DOHH2 (cell line): Measurements from ENCODE around the gene LTBR.

ENCODE experiments used
- H3F3A ChIP-seq: fragments of 200-600 bp; sonication (generic), shearing (Covaris generic); 2 replicates; pipeline ENCODE4 v1.6.0; 2016; ENCODE audit warnings: antibody characterized with exemption, mild to moderate bottlenecking; ENCODE audit not compliant: control insufficient read depth, insufficient read depth
- H3K27ac ChIP-seq: fragments of 200-600 bp; sonication (generic); 2 replicates; pipeline ENCODE4 v1.5.1; 2014; ENCODE audit warnings: low read depth, mild to moderate bottlenecking, low read length, moderate library complexity
- H3K27me3 ChIP-seq: fragments of 200-600 bp; sonication (generic); 2 replicates; pipeline ENCODE4 v1.6.1; 2014; ENCODE audit warnings: mild to moderate bottlenecking, low read length, mixed read lengths; ENCODE audit not compliant: control insufficient read depth
- H3K36me3 ChIP-seq: fragments of 200-600 bp; sonication (generic); 2 replicates; pipeline ENCODE4 v1.6.1; 2014; ENCODE audit warnings: mild to moderate bottlenecking, low read length, moderate library complexity, mixed read lengths; ENCODE audit not compliant: control insufficient read depth
- H3K4me1 ChIP-seq: fragments of 200-600 bp; sonication (generic); 2 replicates; pipeline ENCODE4 v1.6.1; 2014; ENCODE audit warnings: mild to moderate bottlenecking, low read length, mixed read lengths; ENCODE audit not compliant: control insufficient read depth
- H3K4me2 ChIP-seq: fragments of 200-600 bp; sonication (generic); 2 replicates; pipeline ENCODE4 v1.6.0; 2014; ENCODE audit warnings: mild to moderate bottlenecking, low read length, moderate library complexity
- H3K4me3 ChIP-seq: fragments of 200-600 bp; sonication (generic); 2 replicates; pipeline ENCODE4 v1.5.1; 2014; ENCODE audit warnings: mild to moderate bottlenecking, low read length, mixed read lengths
- H3K79me2 ChIP-seq: fragments of 200-600 bp; sonication (generic); 2 replicates; pipeline ENCODE4 v1.6.1; 2014; ENCODE audit warnings: mild to moderate bottlenecking, low read length, mixed read lengths; ENCODE audit not compliant: control insufficient read depth
- H3K9me2 ChIP-seq: fragments of 200-600 bp; sonication (generic); replicated peaks from 2 replicates; pipeline ENCODE4 v1.6.1; 2014; ENCODE audit warnings: mild to moderate bottlenecking, low read length, mixed read lengths; ENCODE audit not compliant: control insufficient read depth
- H3K9me3 ChIP-seq: fragments of 200-600 bp; sonication (generic); 2 replicates; pipeline ENCODE4 v1.6.1; 2014; ENCODE audit warnings: antibody characterized with exemption, low read length, mixed read lengths; ENCODE audit not compliant: control insufficient read depth, insufficient read depth
- H4K20me1 ChIP-seq: fragments of 200-600 bp; sonication (generic); 2 replicates; pipeline ENCODE4 v1.6.0; 2014; ENCODE audit warnings: low read depth, mild to moderate bottlenecking, antibody characterized with exemption, low read length, moderate library complexity; ENCODE audit not compliant: control insufficient read depth, insufficient read depth
- CTCF ChIP-seq: fragments of 200-600 bp; sonication (generic); IDR thresholded peaks from one replicate; pipeline ENCODE4 v1.5.1; 2014; ENCODE audit warnings: antibody characterized with exemption, mild to moderate bottlenecking, low read depth, low read length; ENCODE audit not compliant: poor library complexity, severe bottlenecking
- EZH2phosphoT487 ChIP-seq: fragments of 200-600 bp; sonication (generic); IDR thresholded peaks from 2 replicates; pipeline ENCODE4 v1.6.1; 2017; ENCODE audit warnings: borderline replicate concordance, mild to moderate bottlenecking, antibody characterized with exemption, low read length, moderate library complexity, mixed read lengths

The LTBR gene

GRCh38 chr12:6356374-6356820, 27.6 kb upstream of the LTBR start:
- H3K36me3 ChIP-seq, result no peaks in the 10 kb centered on the region
- H3K9me3 ChIP-seq, result no peaks in the 10 kb centered on the region
- no peak for TF ChIP-seq EZH2phosphoT487
- TF ChIP-seq CTCF, result no peak
- H3K27ac ChIP-seq, result no peak overlapping the region
- peaks cover 19% of the 10 kb centered on the region for H3K27me3 ChIP-seq
- peaks cover 26% of the 10 kb centered on the region for H3K4me1 ChIP-seq
- no peak overlapping the region for H3K4me3 ChIP-seq
- H3K79me2 ChIP-seq, result no peaks in the 10 kb centered on the region
- no peaks in the 10 kb centered on the region for H4K20me1 ChIP-seq
- peaks cover 7% of the 10 kb centered on the region; the same call in 1 of the 2 replicates for H3F3A ChIP-seq
- H3K9me2 ChIP-seq, result no peaks in the 10 kb centered on the region
- no peak overlapping the region for H3K4me2 ChIP-seq

- no peaks in the 10 kb centered on the region for H3F3A ChIP-seq
- TF ChIP-seq CTCF, result no peak
- no peak for TF ChIP-seq EZH2phosphoT487
These were observed 25.1 kb upstream of the LTBR start for GRCh38 chr12:6358881-6359280.

GRCh38 chr12:6360080-6360571, 23.8 kb upstream of the LTBR start:
- H3K79me2 ChIP-seq, result no peaks in the 10 kb centered on the region
- TF ChIP-seq CTCF (no peak), EZH2phosphoT487 (no peak)
- no peak overlapping the region for H3K27ac ChIP-seq
- peaks cover under 1% of the 10 kb centered on the region; the same call in 1 of the 2 replicates for H3F3A ChIP-seq
- no peaks in the 10 kb centered on the region for H3K36me3 ChIP-seq
- H3K9me2 ChIP-seq, result no peaks in the 10 kb centered on the region
- no peaks in the 10 kb centered on the region for H3K9me3 ChIP-seq
- no peaks in the 10 kb centered on the region for H4K20me1 ChIP-seq
- no peak overlapping the region for H3K4me3 ChIP-seq
- peaks cover 19% of the 10 kb centered on the region for H3K27me3 ChIP-seq
- H3K4me1 ChIP-seq, result peaks cover 13% of the 10 kb centered on the region
- H3K4me2 ChIP-seq, result no peak overlapping the region

More at GRCh38 chr12:6358881-6359280, 25.1 kb upstream of the LTBR start:
- no peaks in the 10 kb centered on the region for H3K79me2 ChIP-seq
- no peaks in the 10 kb centered on the region for H3K9me2 ChIP-seq
- no peak overlapping the region for H3K4me2 ChIP-seq
- no peak overlapping the region for H3K27ac ChIP-seq
- peaks cover 19% of the 10 kb centered on the region for H3K27me3 ChIP-seq
- peaks cover 13% of the 10 kb centered on the region for H3K4me1 ChIP-seq
- no peaks in the 10 kb centered on the region for H3K36me3 ChIP-seq
- no peak overlapping the region for H3K4me3 ChIP-seq
- no peaks in the 10 kb centered on the region for H4K20me1 ChIP-seq
- no peaks in the 10 kb centered on the region for H3K9me3 ChIP-seq
